H1 (cell line): ENCODE results near the gene RECK. TPM values are rescaled to one million over a fixed set of nuclear protein-coding genes. Genes with fewer than 3 reads are reported as not detected.

Source experiments
- CHD1 ChIP-seq: IDR thresholded peaks from 2 replicates; pipeline ENCODE4 v1.6.1; 2012; ENCODE audit warnings: low read depth, low read length, improper control_type of control experiment
- EZH2 ChIP-seq: fragments of 200-600 bp; sonication (generic); IDR thresholded peaks from 2 replicates; pipeline ENCODE4 v1.7.1; 2012; ENCODE audit warnings: low read depth, mild to moderate bottlenecking, moderate library complexity, low read length, inconsistent platforms; ENCODE audit not compliant: severe bottlenecking
- KDM5A ChIP-seq: fragments of 200-600 bp; IDR thresholded peaks from 2 replicates; pipeline ENCODE4 v1.7.1; 2012; ENCODE audit warnings: mild to moderate bottlenecking, low read length, inconsistent platforms, mixed read lengths
- POLR2A ChIP-seq, 2 experiments: IDR thresholded peaks; 1 replicate in 1 of 2; 2 replicates in 1 of 2; pipeline ENCODE4 v1.6.1; 2011; ENCODE audit warnings: low read depth in 2 of 2, low read length in 2 of 2, mild to moderate bottlenecking in 2 of 2; ENCODE audit errors: control extremely low read depth in 1 of 2
- RNF2 ChIP-seq: fragments of 200-900, 300-1000 bp; sonication (generic); IDR thresholded peaks from 2 replicates; pipeline ENCODE4 v1.7.1; 2016; ENCODE audit warnings: borderline replicate concordance, low read depth, mild to moderate bottlenecking, antibody characterized with exemption, low read length; ENCODE audit not compliant: poor library complexity, severe bottlenecking; ENCODE audit errors: missing control alignments
- SIX5 ChIP-seq: IDR thresholded peaks from 2 replicates; pipeline ENCODE4 v1.6.1; 2011; ENCODE audit warnings: mild to moderate bottlenecking, low read depth, low read length
- SUZ12 ChIP-seq: fragments of 200-600 bp; sonication (generic); IDR thresholded peaks from 2 replicates; pipeline ENCODE4 v1.6.1; 2012; ENCODE audit warnings: mild to moderate bottlenecking, inconsistent platforms, low read length, moderate library complexity, mixed read lengths
- polyA plus RNA-seq, 7 experiments: library from polyadenylated mRNA; depleted of rRNA in 3 of 7; stranded (reverse) in 5 of 7; unstranded in 2 of 7; fragments of >200 nt in 5 of 7; fragments of 200-250 nt in 2 of 7; gene quantifications; 1 replicate in 5 of 7; 2 replicates in 1 of 7; 4 replicates in 1 of 7; pipeline versions ENCODE4 v1.2.1 to v1.2.3, GENCODE V29; 2011 to 2013; ENCODE audit warnings: missing spikeins in 2 of 7, mixed read lengths in 2 of 7
- total RNA-seq: library from RNA; stranded (reverse); fragmentation: NEBNext Ultra II Directional; extraction: Animal tissue kit (Norgen Biotek cat#: 25700); gene quantifications from 2 replicates; pipeline ENCODE4 v1.2.1, GENCODE V29; 2021
- TF ChIP-seq, protein P1 (sequence below): fragments of 300-600 bp; sonication (generic); IDR thresholded peaks from 2 replicates; pipeline ENCODE4 v1.7.1; 2012; ENCODE audit warnings: low read length, moderate library complexity, mild to moderate bottlenecking, inconsistent platforms; ENCODE audit not compliant: insufficient replicate concordance
- TF ChIP-seq, protein P2 (sequence below), 3 experiments: IDR thresholded peaks; 1 replicate in 2 of 3; 2 replicates in 1 of 3; pipeline versions ENCODE4 v1.5.1 to v1.6.1; 2011; ENCODE audit warnings: low read length in 3 of 3, mild to moderate bottlenecking in 3 of 3, inconsistent platforms in 2 of 3, low read depth in 1 of 3, moderate library complexity in 1 of 3; ENCODE audit not compliant: insufficient read depth in 1 of 3; ENCODE audit errors: control extremely low read depth in 1 of 3

Gene RECK
- total and polyA plus RNA-seq, 2 of the 8 experiments (the other 6 are each of a cell fraction or from before 2014, with no cell fraction given), result 5.4 to 9.8 TPM

DNA sequence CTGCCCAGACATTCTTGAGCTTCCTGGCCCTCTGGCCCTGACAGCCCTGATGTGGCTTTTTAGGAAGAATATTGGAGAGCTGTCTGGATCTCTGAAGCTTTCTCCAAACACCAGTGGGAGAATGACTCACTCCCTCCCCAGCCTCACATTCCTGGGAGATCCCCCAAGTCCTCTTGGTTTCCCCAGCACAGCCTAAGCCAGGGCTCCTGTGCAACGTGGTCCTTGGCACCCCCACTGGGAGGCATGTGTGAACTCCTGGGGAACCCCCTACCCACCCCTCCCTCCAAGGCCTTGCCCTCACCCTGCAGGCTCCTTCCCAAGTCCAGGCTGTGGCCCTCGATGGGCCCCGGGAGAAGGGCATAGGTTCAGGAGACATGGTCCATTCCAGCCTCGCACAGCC, 112.5 kb downstream of the RECK start (continued):
- TF ChIP-seq, protein P1, sequence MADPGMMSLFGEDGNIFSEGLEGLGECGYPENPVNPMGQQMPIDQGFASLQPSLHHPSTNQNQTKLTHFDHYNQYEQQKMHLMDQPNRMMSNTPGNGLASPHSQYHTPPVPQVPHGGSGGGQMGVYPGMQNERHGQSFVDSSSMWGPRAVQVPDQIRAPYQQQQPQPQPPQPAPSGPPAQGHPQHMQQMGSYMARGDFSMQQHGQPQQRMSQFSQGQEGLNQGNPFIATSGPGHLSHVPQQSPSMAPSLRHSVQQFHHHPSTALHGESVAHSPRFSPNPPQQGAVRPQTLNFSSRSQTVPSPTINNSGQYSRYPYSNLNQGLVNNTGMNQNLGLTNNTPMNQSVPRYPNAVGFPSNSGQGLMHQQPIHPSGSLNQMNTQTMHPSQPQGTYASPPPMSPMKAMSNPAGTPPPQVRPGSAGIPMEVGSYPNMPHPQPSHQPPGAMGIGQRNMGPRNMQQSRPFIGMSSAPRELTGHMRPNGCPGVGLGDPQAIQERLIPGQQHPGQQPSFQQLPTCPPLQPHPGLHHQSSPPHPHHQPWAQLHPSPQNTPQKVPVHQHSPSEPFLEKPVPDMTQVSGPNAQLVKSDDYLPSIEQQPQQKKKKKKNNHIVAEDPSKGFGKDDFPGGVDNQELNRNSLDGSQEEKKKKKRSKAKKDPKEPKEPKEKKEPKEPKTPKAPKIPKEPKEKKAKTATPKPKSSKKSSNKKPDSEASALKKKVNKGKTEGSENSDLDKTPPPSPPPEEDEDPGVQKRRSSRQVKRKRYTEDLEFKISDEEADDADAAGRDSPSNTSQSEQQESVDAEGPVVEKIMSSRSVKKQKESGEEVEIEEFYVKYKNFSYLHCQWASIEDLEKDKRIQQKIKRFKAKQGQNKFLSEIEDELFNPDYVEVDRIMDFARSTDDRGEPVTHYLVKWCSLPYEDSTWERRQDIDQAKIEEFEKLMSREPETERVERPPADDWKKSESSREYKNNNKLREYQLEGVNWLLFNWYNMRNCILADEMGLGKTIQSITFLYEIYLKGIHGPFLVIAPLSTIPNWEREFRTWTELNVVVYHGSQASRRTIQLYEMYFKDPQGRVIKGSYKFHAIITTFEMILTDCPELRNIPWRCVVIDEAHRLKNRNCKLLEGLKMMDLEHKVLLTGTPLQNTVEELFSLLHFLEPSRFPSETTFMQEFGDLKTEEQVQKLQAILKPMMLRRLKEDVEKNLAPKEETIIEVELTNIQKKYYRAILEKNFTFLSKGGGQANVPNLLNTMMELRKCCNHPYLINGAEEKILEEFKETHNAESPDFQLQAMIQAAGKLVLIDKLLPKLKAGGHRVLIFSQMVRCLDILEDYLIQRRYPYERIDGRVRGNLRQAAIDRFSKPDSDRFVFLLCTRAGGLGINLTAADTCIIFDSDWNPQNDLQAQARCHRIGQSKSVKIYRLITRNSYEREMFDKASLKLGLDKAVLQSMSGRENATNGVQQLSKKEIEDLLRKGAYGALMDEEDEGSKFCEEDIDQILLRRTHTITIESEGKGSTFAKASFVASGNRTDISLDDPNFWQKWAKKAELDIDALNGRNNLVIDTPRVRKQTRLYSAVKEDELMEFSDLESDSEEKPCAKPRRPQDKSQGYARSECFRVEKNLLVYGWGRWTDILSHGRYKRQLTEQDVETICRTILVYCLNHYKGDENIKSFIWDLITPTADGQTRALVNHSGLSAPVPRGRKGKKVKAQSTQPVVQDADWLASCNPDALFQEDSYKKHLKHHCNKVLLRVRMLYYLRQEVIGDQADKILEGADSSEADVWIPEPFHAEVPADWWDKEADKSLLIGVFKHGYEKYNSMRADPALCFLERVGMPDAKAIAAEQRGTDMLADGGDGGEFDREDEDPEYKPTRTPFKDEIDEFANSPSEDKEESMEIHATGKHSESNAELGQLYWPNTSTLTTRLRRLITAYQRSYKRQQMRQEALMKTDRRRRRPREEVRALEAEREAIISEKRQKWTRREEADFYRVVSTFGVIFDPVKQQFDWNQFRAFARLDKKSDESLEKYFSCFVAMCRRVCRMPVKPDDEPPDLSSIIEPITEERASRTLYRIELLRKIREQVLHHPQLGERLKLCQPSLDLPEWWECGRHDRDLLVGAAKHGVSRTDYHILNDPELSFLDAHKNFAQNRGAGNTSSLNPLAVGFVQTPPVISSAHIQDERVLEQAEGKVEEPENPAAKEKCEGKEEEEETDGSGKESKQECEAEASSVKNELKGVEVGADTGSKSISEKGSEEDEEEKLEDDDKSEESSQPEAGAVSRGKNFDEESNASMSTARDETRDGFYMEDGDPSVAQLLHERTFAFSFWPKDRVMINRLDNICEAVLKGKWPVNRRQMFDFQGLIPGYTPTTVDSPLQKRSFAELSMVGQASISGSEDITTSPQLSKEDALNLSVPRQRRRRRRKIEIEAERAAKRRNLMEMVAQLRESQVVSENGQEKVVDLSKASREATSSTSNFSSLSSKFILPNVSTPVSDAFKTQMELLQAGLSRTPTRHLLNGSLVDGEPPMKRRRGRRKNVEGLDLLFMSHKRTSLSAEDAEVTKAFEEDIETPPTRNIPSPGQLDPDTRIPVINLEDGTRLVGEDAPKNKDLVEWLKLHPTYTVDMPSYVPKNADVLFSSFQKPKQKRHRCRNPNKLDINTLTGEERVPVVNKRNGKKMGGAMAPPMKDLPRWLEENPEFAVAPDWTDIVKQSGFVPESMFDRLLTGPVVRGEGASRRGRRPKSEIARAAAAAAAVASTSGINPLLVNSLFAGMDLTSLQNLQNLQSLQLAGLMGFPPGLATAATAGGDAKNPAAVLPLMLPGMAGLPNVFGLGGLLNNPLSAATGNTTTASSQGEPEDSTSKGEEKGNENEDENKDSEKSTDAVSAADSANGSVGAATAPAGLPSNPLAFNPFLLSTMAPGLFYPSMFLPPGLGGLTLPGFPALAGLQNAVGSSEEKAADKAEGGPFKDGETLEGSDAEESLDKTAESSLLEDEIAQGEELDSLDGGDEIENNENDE, result no peak
- no peak for TF ChIP-seq EZH2
- no peak for TF ChIP-seq SUZ12
- TF ChIP-seq CHD1, result no peak
- TF ChIP-seq POLR2A (IDR thresholded peaks at IDR 0.05; ENCODE audit: control extremely low read depth in 1 of 2, low read depth in 2 of 2, low read length in 2 of 2), result no peak
- TF ChIP-seq RNF2, result no peak
- no peak for TF ChIP-seq SIX5
- TF ChIP-seq, protein P2, sequence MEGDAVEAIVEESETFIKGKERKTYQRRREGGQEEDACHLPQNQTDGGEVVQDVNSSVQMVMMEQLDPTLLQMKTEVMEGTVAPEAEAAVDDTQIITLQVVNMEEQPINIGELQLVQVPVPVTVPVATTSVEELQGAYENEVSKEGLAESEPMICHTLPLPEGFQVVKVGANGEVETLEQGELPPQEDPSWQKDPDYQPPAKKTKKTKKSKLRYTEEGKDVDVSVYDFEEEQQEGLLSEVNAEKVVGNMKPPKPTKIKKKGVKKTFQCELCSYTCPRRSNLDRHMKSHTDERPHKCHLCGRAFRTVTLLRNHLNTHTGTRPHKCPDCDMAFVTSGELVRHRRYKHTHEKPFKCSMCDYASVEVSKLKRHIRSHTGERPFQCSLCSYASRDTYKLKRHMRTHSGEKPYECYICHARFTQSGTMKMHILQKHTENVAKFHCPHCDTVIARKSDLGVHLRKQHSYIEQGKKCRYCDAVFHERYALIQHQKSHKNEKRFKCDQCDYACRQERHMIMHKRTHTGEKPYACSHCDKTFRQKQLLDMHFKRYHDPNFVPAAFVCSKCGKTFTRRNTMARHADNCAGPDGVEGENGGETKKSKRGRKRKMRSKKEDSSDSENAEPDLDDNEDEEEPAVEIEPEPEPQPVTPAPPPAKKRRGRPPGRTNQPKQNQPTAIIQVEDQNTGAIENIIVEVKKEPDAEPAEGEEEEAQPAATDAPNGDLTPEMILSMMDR (IDR thresholded peaks at IDR 0.05; ENCODE audit: control extremely low read depth in 1 of 3, insufficient read depth in 1 of 3, low read depth in 1 of 3, low read length in 3 of 3), result no peak
- TF ChIP-seq KDM5A, result no peak
